Measurements from ENCODE around the gene ZNF236.
"Not testable (repeated sequence)": the region's sequence is repeated elsewhere in the genome, so short reads cannot be mapped to it uniquely, and the experiment has no call there.

The ZNF236 gene

GRCh38 chr18:77002496-77002895 lies 180.1 kb downstream of the ZNF236 start:
- DNase-seq (ENCODE audit: low read depth in 1 of 2, low spot score in 1 of 2), result no peak

DNA sequence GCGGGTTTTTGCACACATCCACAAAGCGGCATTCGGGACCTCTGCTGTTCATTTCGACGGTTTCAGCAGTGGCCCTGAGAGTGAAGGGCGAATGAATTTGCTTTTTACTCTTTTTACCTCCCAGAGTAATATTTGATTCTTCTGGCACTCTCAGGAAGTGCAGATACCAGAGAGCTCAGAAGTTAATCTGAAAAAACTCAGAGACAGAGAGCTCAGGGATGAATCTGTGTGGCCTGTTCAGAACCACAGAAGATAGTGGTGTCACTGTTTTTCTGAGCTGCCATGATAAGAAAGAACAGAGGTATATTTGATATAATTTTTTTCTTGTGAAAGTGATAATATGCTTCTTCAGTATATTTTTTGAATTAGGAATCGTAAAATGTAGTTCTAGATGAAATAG lies 181.0 kb downstream of the ZNF236 start:
- no peak for DNase-seq (ENCODE audit: low read depth in 1 of 2, low spot score in 1 of 2)

GRCh38 chr18:77004555-77005380 lies 182.4 kb downstream of the ZNF236 start:
- DNase-seq (ENCODE audit: low read depth in 1 of 2, low spot score in 1 of 2), result no peak

DNA sequence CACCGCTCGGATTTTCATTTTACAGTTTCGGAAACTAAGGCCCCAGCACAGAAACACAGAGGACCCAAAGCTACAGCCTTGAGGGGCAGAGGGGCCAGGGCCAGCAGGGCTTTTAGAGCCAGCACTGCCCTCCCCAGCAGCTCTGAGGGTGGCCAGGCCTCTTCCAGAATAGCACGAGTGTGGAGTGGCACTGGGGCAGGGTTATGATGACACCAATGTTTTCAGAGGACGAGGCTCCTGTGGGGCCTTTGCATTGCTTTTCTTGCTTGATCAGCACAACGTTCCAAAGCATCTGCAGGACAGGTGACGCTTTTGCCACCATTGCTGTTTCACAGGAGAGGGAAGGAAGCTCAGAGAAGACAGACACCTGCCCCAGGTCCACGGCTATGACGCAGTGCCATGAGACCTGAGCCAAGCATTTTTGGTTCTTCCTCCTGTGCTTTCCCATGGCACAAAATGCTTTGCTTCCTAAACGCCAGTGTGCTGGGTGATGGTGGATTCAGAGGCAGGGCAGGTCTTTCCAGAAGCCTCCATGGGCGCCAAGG lies 183.4 kb downstream of the ZNF236 start:
- no peak for DNase-seq (ENCODE audit: low read depth in 1 of 2, low spot score in 1 of 2)

- no peak for DNase-seq (ENCODE audit: low read depth in 1 of 2, low spot score in 1 of 2)
These were observed 184.2 kb downstream of the ZNF236 start for GRCh38 chr18:77006305-77007175.

DNA sequence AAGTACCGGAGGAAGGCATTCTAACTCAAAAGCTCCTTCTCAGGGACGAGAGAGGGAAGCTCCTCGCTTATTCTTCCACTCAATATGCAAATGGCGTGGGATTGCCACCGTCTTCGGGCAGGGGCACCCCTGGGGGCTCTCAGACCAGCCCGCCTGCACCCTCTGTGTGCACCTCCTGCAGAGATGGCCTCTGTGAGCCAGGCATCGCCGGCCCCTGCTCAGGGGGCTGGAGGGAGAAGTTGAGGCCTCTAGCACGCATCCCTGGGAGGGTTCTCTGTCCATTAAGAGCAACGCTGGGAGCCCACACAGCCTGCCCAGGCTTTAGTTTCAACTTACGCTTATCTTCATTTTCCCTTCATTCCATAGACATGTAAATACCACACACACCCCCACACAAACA lies 184.9 kb downstream of the ZNF236 start:
- DNase-seq (ENCODE audit: low read depth in 1 of 2, low spot score in 1 of 2), result no peak

- DNase-seq (ENCODE audit: low read depth in 1 of 2, low spot score in 1 of 2), result no peak
These were observed 185.6 kb downstream of the ZNF236 start for GRCh38 chr18:77008006-77008405.

DNA sequence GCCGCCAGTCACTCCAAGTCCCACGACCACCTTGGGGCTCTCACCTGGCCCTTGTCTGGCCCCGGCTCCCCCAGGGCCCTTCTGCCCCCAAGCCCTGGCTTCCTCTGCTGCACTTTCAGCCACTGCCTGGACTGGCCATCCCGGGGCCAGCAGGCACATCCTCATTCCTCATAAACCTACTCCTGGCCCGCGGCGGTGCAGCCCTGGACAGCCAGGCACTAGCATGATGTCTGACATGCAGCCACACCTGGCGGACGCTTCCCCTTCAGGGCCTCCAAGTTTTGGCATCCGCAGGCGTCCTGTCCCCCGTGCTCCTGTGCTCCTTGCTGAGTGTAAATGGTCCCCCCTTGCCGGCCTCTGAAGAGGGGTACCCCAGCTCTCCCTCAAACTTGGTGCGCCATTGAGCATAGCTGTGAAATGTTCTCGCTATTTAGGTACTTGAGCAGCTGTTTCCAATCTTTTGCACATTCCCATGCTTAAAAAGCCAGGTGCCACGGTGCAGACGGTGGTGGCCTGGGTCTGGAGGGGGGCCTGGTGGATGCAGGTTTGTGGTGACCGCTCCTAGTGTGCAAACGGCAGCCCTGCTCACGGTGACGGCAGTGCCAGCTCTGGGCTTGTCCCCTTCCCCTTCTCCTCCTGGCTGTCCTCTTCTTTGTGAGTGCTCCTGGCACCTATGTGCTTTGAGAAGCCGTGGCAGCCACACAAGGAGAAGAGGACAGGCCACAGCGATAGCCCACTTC lies 186.4 kb downstream of the ZNF236 start:
- DNase-seq (ENCODE audit: low read depth in 1 of 2, low spot score in 1 of 2), result no peak

- DNase-seq (ENCODE audit: low read depth in 1 of 2, low spot score in 1 of 2), result no peak
These were observed 187.3 kb downstream of the ZNF236 start for GRCh38 chr18:77009675-77010074.

GRCh38 chr18:77012120-77012519 lies 189.8 kb downstream of the ZNF236 start:
- no peak for DNase-seq (ENCODE audit: low read depth in 1 of 2, low spot score in 1 of 2)

- DNase-seq (ENCODE audit: low read depth in 1 of 2, low spot score in 1 of 2), result no peak
These were observed 190.6 kb downstream of the ZNF236 start for GRCh38 chr18:77012806-77013541.

GRCh38 chr18:77013811-77014521 lies 191.6 kb downstream of the ZNF236 start:
- DNase-seq (ENCODE audit: low read depth in 1 of 2, low spot score in 1 of 2), result no peak

DNA sequence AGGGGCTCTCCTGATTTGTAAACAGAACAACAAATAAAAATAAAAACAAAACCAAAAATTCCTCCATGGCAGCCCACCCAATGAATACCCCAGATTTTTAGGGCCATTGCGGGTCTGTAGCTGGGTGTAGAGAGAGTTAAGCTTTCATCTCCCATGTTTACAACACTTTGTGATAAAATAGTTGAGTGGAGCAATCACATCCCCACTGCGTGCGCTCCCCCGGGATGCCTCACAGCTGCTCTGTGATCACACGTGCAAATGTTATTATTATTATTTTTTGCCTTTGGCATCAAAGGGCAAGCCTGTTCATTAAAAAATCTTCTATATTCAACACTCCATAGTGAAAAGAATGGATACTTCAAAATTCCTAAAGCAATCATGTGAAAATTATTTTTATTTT lies 192.2 kb downstream of the ZNF236 start:
- DNase-seq (ENCODE audit: low read depth in 1 of 2, low spot score in 1 of 2), result no peak

GRCh38 chr18:77015169-77015568 lies 192.8 kb downstream of the ZNF236 start:
- no peak for DNase-seq (ENCODE audit: low read depth in 1 of 2, low spot score in 1 of 2)

DNA sequence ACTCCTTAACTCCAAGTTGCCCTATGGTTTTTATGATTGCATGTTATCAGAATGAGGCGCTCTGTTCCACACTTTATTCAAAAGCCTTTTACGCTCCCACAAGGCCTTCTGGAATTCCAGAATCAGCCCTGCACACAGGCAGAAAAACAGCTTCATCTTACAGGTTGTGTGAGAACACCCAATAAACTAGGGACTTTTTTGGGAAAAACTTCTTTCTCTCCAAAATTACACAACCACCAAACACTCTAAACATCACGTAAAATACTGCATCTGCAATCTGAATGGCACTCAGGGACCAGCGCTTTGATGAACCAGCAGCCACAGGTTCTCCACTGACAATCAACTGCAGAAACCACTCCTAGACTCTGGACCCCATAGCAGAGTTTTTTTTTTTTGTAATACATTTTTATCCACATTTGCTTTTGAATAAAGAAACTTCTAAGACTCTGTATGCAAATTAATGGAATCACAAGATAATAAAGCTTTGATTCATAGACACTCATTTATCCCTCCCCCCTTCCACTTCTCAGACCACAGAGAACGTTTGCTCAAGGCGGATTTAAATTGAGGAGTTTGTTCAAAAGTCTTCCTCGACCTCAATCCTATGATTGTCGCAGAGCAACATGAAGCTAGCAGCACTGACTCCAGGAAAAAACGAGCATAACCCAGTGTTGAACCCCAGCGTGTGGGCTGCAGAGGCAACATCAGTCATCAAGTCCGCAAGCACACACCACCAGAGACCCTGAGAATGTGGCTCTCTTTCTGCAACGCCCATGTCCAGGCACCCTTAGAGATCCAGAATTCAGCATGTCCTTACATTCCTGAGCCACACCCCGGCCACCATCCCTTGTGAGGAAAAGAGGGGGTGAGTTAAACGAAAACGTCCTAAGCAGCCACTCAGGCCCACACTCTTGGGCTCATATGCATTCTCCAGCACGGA lies 193.7 kb downstream of the ZNF236 start:
- DNase-seq (ENCODE audit: low read depth in 1 of 2, low spot score in 1 of 2), result no peak

DNA sequence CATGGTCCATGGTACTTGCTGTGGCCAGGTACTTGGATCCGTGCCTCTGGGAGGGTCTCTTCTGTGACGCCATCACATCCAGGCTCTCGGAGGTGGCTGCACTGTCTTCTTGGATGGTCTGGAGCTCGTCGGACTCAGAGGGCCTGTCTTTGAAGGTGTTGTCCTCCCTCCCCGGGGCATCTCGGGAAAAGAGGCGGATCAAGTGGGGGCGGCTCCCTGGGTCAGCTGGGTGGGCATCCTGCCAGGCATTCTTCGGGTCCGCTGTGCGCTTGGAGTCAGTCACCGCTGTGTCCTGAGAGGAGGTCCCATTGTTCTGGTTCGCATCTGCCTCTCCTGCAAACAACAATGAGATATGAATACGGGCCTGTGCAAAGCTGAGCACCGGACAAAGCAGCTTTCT lies 194.6 kb downstream of the ZNF236 start:
- no peak for DNase-seq (ENCODE audit: low read depth in 1 of 2, low spot score in 1 of 2)

- no peak for DNase-seq (ENCODE audit: low read depth in 1 of 2, low spot score in 1 of 2)
These were observed 195.0 kb downstream of the ZNF236 start for GRCh38 chr18:77017355-77017754.

GRCh38 chr18:77018650-77019049 lies 196.3 kb downstream of the ZNF236 start:
- DNase-seq (ENCODE audit: low read depth in 1 of 2, low spot score in 1 of 2), result not testable (repeated sequence)

- no peak for DNase-seq (ENCODE audit: low read depth in 1 of 2, low spot score in 1 of 2)
These were observed 197.3 kb downstream of the ZNF236 start for GRCh38 chr18:77019641-77020040.
